Naive thymus-derived CD4-positive, alpha-beta T cell (primary cell): Measurements from ENCODE around the gene NUMA1. TPM values are rescaled to one million over a fixed set of nuclear protein-coding genes. Genes with fewer than 3 reads are reported as not detected.

ENCODE experiments used
- ATAC-seq: fragments of 150-1000 bp; cut with Tn5 transposase; 2 replicates; pipeline ENCODE4 v1.10.0; 2021; ENCODE audit warnings: mild to moderate bottlenecking, moderate library complexity
- CTCF ChIA-PET: fragments of 350-600 bp; sonication (Branson Sonifier 250); formaldehyde crosslinking; loops from one replicate; lab custom pipeline; 2021; ENCODE audit warnings: antibody characterized with exemption; lab: Charles Lee
- POLR2A ChIA-PET: fragments of 350-600 bp; sonication (Branson Sonifier 250); formaldehyde crosslinking; loops from one replicate; lab custom pipeline; 2021; ENCODE audit warnings: antibody characterized with exemption, inconsistent platforms; lab: Charles Lee
- DNase-seq, 9 donors: peaks; one replicate each; pipeline versions ENCODE4 v3.0.0 to v3.0.0-alpha.2; 2020 to 2022; ENCODE audit warnings: mixed read lengths in 1 of 9
- H3K27ac ChIP-seq: one replicate; pipeline ENCODE4 v1.7.0; 2013; ENCODE audit warnings: mild to moderate bottlenecking, low read depth, low read length, moderate library complexity
- H3K27me3 ChIP-seq, 2 donors: one replicate each; pipeline ENCODE4 v1.7.0; 2013; ENCODE audit warnings: low read length in 2 of 2, mild to moderate bottlenecking in 2 of 2, moderate library complexity in 2 of 2; ENCODE audit not compliant: control insufficient read depth in 2 of 2, insufficient read depth in 2 of 2
- H3K36me3 ChIP-seq, 3 experiments: 1 replicate in 2 of 3; 2 replicates in 1 of 3; pipeline ENCODE4 v1.7.0; 2013; ENCODE audit warnings: low read length in 3 of 3, mild to moderate bottlenecking in 3 of 3, moderate library complexity in 1 of 3; ENCODE audit not compliant: insufficient read depth in 3 of 3, control insufficient read depth in 2 of 3
- H3K4me1 ChIP-seq, 2 donors: one replicate each; pipeline ENCODE4 v1.7.0; 2013; ENCODE audit warnings: low read length in 2 of 2, mild to moderate bottlenecking in 2 of 2, moderate library complexity in 1 of 2; ENCODE audit not compliant: control insufficient read depth in 2 of 2, insufficient read depth in 2 of 2
- H3K4me3 ChIP-seq: 2 replicates; pipeline ENCODE4 v1.7.0; 2013; ENCODE audit warnings: mild to moderate bottlenecking, low read length
- H3K9me3 ChIP-seq, 3 experiments: 1 replicate in 2 of 3; 2 replicates in 1 of 3; pipeline ENCODE4 v1.7.0; 2013; ENCODE audit warnings: low read length in 3 of 3; ENCODE audit not compliant: control insufficient read depth in 2 of 3
- H3K27ac Mint-ChIP-seq, 9 donors: one replicate each; pipeline ENCODE4 v1.8.0; 2020 to 2022; ENCODE audit warnings: mixed read lengths in 9 of 9, mild to moderate bottlenecking in 8 of 9, moderate library complexity in 5 of 9, inconsistent platforms in 2 of 9
- H3K27me3 Mint-ChIP-seq, 5 donors: one replicate each; pipeline ENCODE4 v1.8.0; 2021 to 2022; ENCODE audit warnings: mixed read lengths in 5 of 5, mild to moderate bottlenecking in 1 of 5
- H3K36me3 Mint-ChIP-seq, 5 donors: one replicate each; pipeline ENCODE4 v1.8.0; 2020 to 2022; ENCODE audit warnings: mixed read lengths in 5 of 5, mild to moderate bottlenecking in 3 of 5, inconsistent platforms in 1 of 5
- H3K4me1 Mint-ChIP-seq, 7 donors: one replicate each; pipeline ENCODE4 v1.8.0; 2020 to 2022; ENCODE audit warnings: mixed read lengths in 7 of 7, mild to moderate bottlenecking in 3 of 7, inconsistent platforms in 1 of 7
- H3K4me3 Mint-ChIP-seq, 10 donors: one replicate each; pipeline ENCODE4 v1.8.0; 2020 to 2022; ENCODE audit warnings: mild to moderate bottlenecking in 10 of 10, mixed read lengths in 10 of 10, moderate library complexity in 6 of 10, inconsistent platforms in 2 of 10
- H3K9me3 Mint-ChIP-seq, 11 donors: one replicate each; pipeline ENCODE4 v1.8.0; 2020 to 2022; ENCODE audit warnings: mixed read lengths in 11 of 11, mild to moderate bottlenecking in 4 of 11, inconsistent platforms in 1 of 11, moderate library complexity in 1 of 11
- intact Hi-C, 2 donors: fragments of 100-400 bp; cut with micrococcal nuclease; formaldehyde crosslinking; loops; one replicate each; pipeline ENCODE4 v1.15.1; 2023
- microRNA-seq: library from miRNA; unstranded; fragments of <30 nt; microRNA quantifications from one replicate; pipeline ENCODE4 v1.2.0, GENCODE V29; 2022; ENCODE audit warnings: borderline microRNAs expressed
- polyA plus RNA-seq, 2 donors: library from polyadenylated mRNA; unstranded; fragments of 300-500 nt; fragmentation: Illumina TruSeq; gene quantifications; one replicate each; pipeline ENCODE4 v1.2.3, GENCODE V29; 2021
- total RNA-seq, 6 experiments: library from RNA in 5 of 6; stranded (reverse) in 5 of 6; gene quantifications; 1 replicate in 5 of 6; 2 replicates in 1 of 6; pipeline ENCODE4 v1.2.3 and lab custom pipeline; 2021 to 2026

Gene NUMA1
- total and polyA plus RNA-seq, 7 experiments from 2014 or later = 27.1 to 453 (median 226) TPM

DNA sequence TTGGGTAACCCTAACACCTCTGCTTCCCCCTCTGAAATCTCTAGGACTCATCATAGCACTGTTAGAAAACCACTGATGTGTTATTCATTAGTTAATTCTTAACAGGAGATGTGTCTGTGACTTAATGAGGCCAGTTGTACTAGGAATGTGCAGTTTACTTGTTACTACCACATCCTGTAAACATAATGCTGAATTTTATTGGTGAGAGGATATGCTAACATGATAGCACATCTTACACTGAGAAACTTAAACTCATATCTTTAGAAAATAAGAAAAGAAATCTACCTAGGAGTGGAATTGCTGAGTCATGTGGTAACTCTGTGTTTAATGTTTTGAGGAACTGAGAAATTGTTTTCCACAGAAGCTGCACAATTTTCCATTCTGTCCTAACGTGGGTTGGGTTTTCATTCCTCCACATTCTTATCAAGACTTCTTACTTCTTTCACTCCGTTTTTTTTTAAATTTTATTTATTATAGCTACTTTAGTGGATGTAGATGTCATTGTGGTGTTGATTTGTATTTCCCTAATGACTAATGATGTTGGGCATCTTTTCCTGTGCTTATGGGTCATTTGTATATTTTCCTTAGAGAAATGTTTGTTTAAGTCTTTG is 117.8 kb downstream of the NUMA1 start:
- ChIA-PET CTCF (no interaction called here), POLR2A (no interaction called here)
- H3K27ac Mint-ChIP-seq = peak overlapping the region in 4 of 9 donors; percentile 10 to 59 (median 34)
- H3K27ac ChIP-seq = no peak overlapping the region
- H3K4me3 ChIP-seq = no peak overlapping the region
- H3K9me3 ChIP-seq = no peaks in the 10 kb centered on the region
- H3K36me3 Mint-ChIP-seq = peaks cover 9 to 27% (median 20%) of the 10 kb centered on the region in 5 donors
- H3K4me1 Mint-ChIP-seq = peaks cover 0 to 10% (median 1%) of the 10 kb centered on the region in 7 donors
- no peaks in the 10 kb centered on the region for H3K27me3 ChIP-seq
- DNase-seq = no peak
- no peaks in the 10 kb centered on the region for H3K27me3 Mint-ChIP-seq
- no peaks in the 10 kb centered on the region for H3K4me1 ChIP-seq
- peaks cover 0 to 2% (median 0%) of the 10 kb centered on the region in 11 donors for H3K9me3 Mint-ChIP-seq
- H3K36me3 ChIP-seq = peaks cover 0 to 31% (median 4%) of the 10 kb centered on the region in 3 experiments
- intact Hi-C loops = no loop called here
- H3K4me3 Mint-ChIP-seq = no peak overlapping the region
- peak; percentile 22 for ATAC-seq

- no peak for DNase-seq
- Histone ChIP-seq H3K9me3 (no peaks in the 10 kb centered on the region), H3K4me3 (no peak overlapping the region), H3K4me1 (no peaks in the 10 kb centered on the region), H3K27me3 (no peaks in the 10 kb centered on the region), H3K27ac (no peak overlapping the region), H3K36me3 (peaks cover 0 to 12% (median 4%) of the 10 kb centered on the region in 3 experiments)
- intact Hi-C loops = no loop called here
- Mint-ChIP-seq H3K27me3 (no peaks in the 10 kb centered on the region), H3K27ac (peak overlapping the region in 2 of 9 donors; percentile 22 to 46), H3K4me3 (no peak overlapping the region), H3K4me1 (peaks cover 9 to 43% (median 33%) of the 10 kb centered on the region in 7 donors), H3K36me3 (peaks cover 6 to 11% (median 7%) of the 10 kb centered on the region in 5 donors), H3K9me3 (peaks cover 0 to 2% (median 0%) of the 10 kb centered on the region in 11 donors)
- ChIA-PET POLR2A (interaction anchor here (1.0 kb wide), 1 partner anchor 27 kb away, joined by 5 read pairs; the partner anchor contains the start of genes RNF121 and XNDC1N), CTCF (interaction anchor here (1.8 kb wide), 1 partner anchor 22 kb away, joined by 6 read pairs; no protein-coding TSS in a partner anchor)
- ATAC-seq = no peak
Observed at GRCh38 chr11:71955898-71956456, 124.4 kb downstream of the NUMA1 start.

Small RNAs within 50 kb of the gene (microRNA-seq; reads per million reads assigned to microRNA genes)
- not detected for gene MIR3165

Other genes starting within 250 kb of the NUMA1 start
- gene DEFB108B, start 247.3 kb downstream of the NUMA1 start, total RNA-seq = not detected
- not detected for gene DEFB108B, start 247.3 kb downstream of the NUMA1 start, polyA plus RNA-seq
- gene DEFB131B, start 202.1 kb downstream of the NUMA1 start, total RNA-seq = not detected
- not detected for gene DEFB131B, start 202.1 kb downstream of the NUMA1 start, polyA plus RNA-seq
- 10 to 100 TPM; 18.8 to 27.2 (median 24.3) TPM for gene XNDC1N, start 151.9 kb downstream of the NUMA1 start, total RNA-seq
- 1 to 10 TPM; 5.0 to 8.8 TPM for gene XNDC1N, start 151.9 kb downstream of the NUMA1 start, polyA plus RNA-seq
- gene RNF121, start 151.5 kb downstream of the NUMA1 start, total RNA-seq = 10 to 100 TPM; 18.2 to 37.2 (median 29.2) TPM
- 10 to 100 TPM in 1 of 2 donors, 1 to 10 TPM in 1; 8.8 to 10.8 TPM for gene RNF121, start 151.5 kb downstream of the NUMA1 start, polyA plus RNA-seq
- gene IL18BP, start 81.6 kb downstream of the NUMA1 start, total RNA-seq = 10 to 100 TPM; 17.6 to 30.2 (median 23.1) TPM
- gene IL18BP, start 81.6 kb downstream of the NUMA1 start, polyA plus RNA-seq = 10 to 100 TPM; 14.4 to 15.1 TPM
- 1 to 10 TPM; 1.2 to 7.8 (median 4.6) TPM for gene LRRC51, start 308 bp upstream of the NUMA1 start, total RNA-seq
- gene LRRC51, start 308 bp upstream of the NUMA1 start, polyA plus RNA-seq = 1 to 10 TPM; 2.0 to 2.7 TPM
- gene LAMTOR1, start 22.8 kb upstream of the NUMA1 start, total RNA-seq = 10 to 100 TPM; 41.8 to 83.0 (median 69.7) TPM
- 10 to 100 TPM; 63.2 to 78.0 TPM for gene LAMTOR1, start 22.8 kb upstream of the NUMA1 start, polyA plus RNA-seq
- under 1 TPM in 1 of 5 experiments, not detected in 4; 0.42 TPM for gene TOMT, start 25.4 kb upstream of the NUMA1 start, total RNA-seq
- not detected for gene TOMT, start 25.4 kb upstream of the NUMA1 start, polyA plus RNA-seq
- 10 to 100 TPM; 43.0 to 59.6 (median 44.1) TPM for gene ANAPC15, start 32.2 kb upstream of the NUMA1 start, total RNA-seq
- 100 to 1,000 TPM in 1 of 2 donors, 10 to 100 TPM in 1; 99.1 to 113 TPM for gene ANAPC15, start 32.2 kb upstream of the NUMA1 start, polyA plus RNA-seq
- gene FOLR3, start 55.2 kb upstream of the NUMA1 start, total RNA-seq = 1 to 10 TPM in 2 of 5 experiments, not detected in 3; 3.4 to 4.6 TPM
- gene FOLR3, start 55.2 kb upstream of the NUMA1 start, polyA plus RNA-seq = not detected
- gene FOLR1, start 111.6 kb upstream of the NUMA1 start, total RNA-seq = not detected
- gene FOLR1, start 111.6 kb upstream of the NUMA1 start, polyA plus RNA-seq = not detected
- 1 to 10 TPM in 3 of 5 experiments, not detected in 2; 1.1 to 2.6 (median 2.4) TPM for gene FOLR2, start 136.3 kb upstream of the NUMA1 start, total RNA-seq
- not detected for gene FOLR2, start 136.3 kb upstream of the NUMA1 start, polyA plus RNA-seq
- gene INPPL1, start 144.2 kb upstream of the NUMA1 start, total RNA-seq = 100 to 1,000 TPM; 103 to 182 (median 134) TPM
- 1 to 10 TPM; 4.1 to 6.3 TPM for gene INPPL1, start 144.2 kb upstream of the NUMA1 start, polyA plus RNA-seq
- gene PHOX2A, start 163.6 kb upstream of the NUMA1 start, total RNA-seq = not detected
- gene PHOX2A, start 163.6 kb upstream of the NUMA1 start, polyA plus RNA-seq = not detected